22Rv1 (cell line): Measurements from ENCODE around the gene MSLN.

Experiments used
- H3K27ac ChIP-seq: fragments of 450-650 bp; 2 replicates; pipeline ENCODE4 v1.5.1; 2017
- CTCF ChIP-seq: fragments of 450-650 bp; IDR thresholded peaks from 2 replicates; pipeline ENCODE4 v1.5.1; 2017; ENCODE audit warnings: mild to moderate bottlenecking
- ZFX ChIP-seq: fragments of 450-650 bp; IDR thresholded peaks from 2 replicates; pipeline ENCODE4 v1.6.1; 2017; ENCODE audit warnings: antibody characterized with exemption, borderline replicate concordance

MSLN gene

GRCh38 chr16:782258-782657, 21.7 kb downstream of the MSLN start:
- TF ChIP-seq ZFX (no peak), CTCF (no peak)
- H3K27ac ChIP-seq: no peak overlapping the region

GRCh38 chr16:782766-783403, 22.4 kb downstream of the MSLN start:
- H3K27ac ChIP-seq: no peak overlapping the region
- TF ChIP-seq ZFX (no peak), CTCF (no peak)

- no peak overlapping the region for H3K27ac ChIP-seq
- TF ChIP-seq CTCF (no peak), ZFX (no peak)
Measured at GRCh38 chr16:783404-784161, 23.0 kb downstream of the MSLN start.

GRCh38 chr16:784431-784830, 23.9 kb downstream of the MSLN start:
- TF ChIP-seq ZFX: no peak
- no peak for TF ChIP-seq CTCF
- no peak overlapping the region for H3K27ac ChIP-seq

- no peak overlapping the region for H3K27ac ChIP-seq
- TF ChIP-seq CTCF (peak; percentile 92), ZFX (no peak)
Measured at GRCh38 chr16:785563-786535, 25.3 kb downstream of the MSLN start.

- peak overlapping the region; percentile 82 for H3K27ac ChIP-seq
- no peak for TF ChIP-seq CTCF
- no peak for TF ChIP-seq ZFX
Measured at GRCh38 chr16:787321-787966, 26.9 kb downstream of the MSLN start.
